Activated CD4-positive, alpha-beta memory T cell treated with anti-CD3 and anti-CD28 coated beads for 36 hours (primary cell): ENCODE measurements around the gene SLC8B1. TPM values are rescaled to one million over a fixed set of nuclear protein-coding genes. Genes with fewer than 3 reads are reported as not detected.

Experiments used
- CTCF ChIA-PET: fragments of 350-600 bp; sonication (Branson Sonifier 250); formaldehyde crosslinking; loops from one replicate; lab custom pipeline; 2021; ENCODE audit warnings: antibody characterized with exemption, inconsistent platforms; lab: Charles Lee
- POLR2A ChIA-PET: fragments of 350-600 bp; sonication (Branson Sonifier 250); formaldehyde crosslinking; loops from one replicate; lab custom pipeline; 2021; ENCODE audit warnings: antibody characterized with exemption; lab: Charles Lee
- DNase-seq: peaks from one replicate; pipeline ENCODE4 v3.0.0-alpha.2; 2020
- H3K27ac Mint-ChIP-seq: one replicate; pipeline ENCODE4 v1.8.0; 2021; ENCODE audit warnings: mixed read lengths
- H3K27me3 Mint-ChIP-seq: one replicate; pipeline ENCODE4 v1.8.0; 2021; ENCODE audit warnings: mixed read lengths
- H3K36me3 Mint-ChIP-seq: one replicate; pipeline ENCODE4 v1.8.0; 2021; ENCODE audit warnings: mixed read lengths
- H3K4me1 Mint-ChIP-seq: one replicate; pipeline ENCODE4 v1.8.0; 2021; ENCODE audit warnings: low read depth, mixed read lengths
- H3K4me3 Mint-ChIP-seq: one replicate; pipeline ENCODE4 v1.8.0; 2021; ENCODE audit warnings: mild to moderate bottlenecking, mixed read lengths
- H3K9me3 Mint-ChIP-seq: one replicate; pipeline ENCODE4 v1.8.0; 2021; ENCODE audit warnings: mixed read lengths
- intact Hi-C: fragments of 100-400 bp; cut with micrococcal nuclease; formaldehyde crosslinking; loops from one replicate; pipeline ENCODE4 v1.15.1; 2023
- total RNA-seq, 2 experiments: library from RNA; stranded (reverse); gene quantifications; one replicate each; pipeline ENCODE4 v1.2.3, GENCODE V29; 2021

The SLC8B1 gene
- total RNA-seq, 2 experiments from 2014 or later, result 21.5 to 22.0 TPM

- no peak overlapping the region for H3K4me3 Mint-ChIP-seq
Observed at GRCh38 chr12:113286712-113287111, 48.2 kb downstream of the SLC8B1 start.

GRCh38 chr12:113285679-113286610 is 49.0 kb downstream of the SLC8B1 start:
- Mint-ChIP-seq H3K4me3 (no peak overlapping the region), H3K27me3 (no peaks in the 10 kb centered on the region), H3K36me3 (peaks cover 15% of the 10 kb centered on the region), H3K4me1 (no peaks in the 10 kb centered on the region), H3K27ac (no peak overlapping the region), H3K9me3 (no peaks in the 10 kb centered on the region)
- DNase-seq, result no peak
- intact Hi-C loops, result no loop called here
- ChIA-PET POLR2A (no interaction called here), CTCF (no interaction called here)

More at GRCh38 chr12:113286712-113287111, 48.2 kb downstream of the SLC8B1 start:
- H3K4me1 Mint-ChIP-seq, result no peaks in the 10 kb centered on the region
- H3K27ac Mint-ChIP-seq, result no peak overlapping the region
- no peak for DNase-seq
- intact Hi-C loops, result no loop called here
- peaks cover 15% of the 10 kb centered on the region for H3K36me3 Mint-ChIP-seq
- no peaks in the 10 kb centered on the region for H3K27me3 Mint-ChIP-seq
- POLR2A ChIA-PET, result no interaction called here
- H3K9me3 Mint-ChIP-seq, result no peaks in the 10 kb centered on the region
- CTCF ChIA-PET, result no interaction called here

- H3K36me3 Mint-ChIP-seq, result peaks cover 18% of the 10 kb centered on the region
- H3K9me3 Mint-ChIP-seq, result no peaks in the 10 kb centered on the region
- ChIA-PET CTCF (no interaction called here), POLR2A (no interaction called here)
- no peak for DNase-seq
- no peaks in the 10 kb centered on the region for H3K27me3 Mint-ChIP-seq
- H3K27ac Mint-ChIP-seq, result no peak overlapping the region
- H3K4me3 Mint-ChIP-seq, result no peak overlapping the region
- H3K4me1 Mint-ChIP-seq, result no peaks in the 10 kb centered on the region
- intact Hi-C loops, result no loop called here
Observed at GRCh38 chr12:113284751-113285150, 50.2 kb downstream of the SLC8B1 start.

GRCh38 chr12:113278633-113279032 is 56.3 kb downstream of the SLC8B1 start:
- DNase-seq, result no peak
- Mint-ChIP-seq H3K27me3 (no peaks in the 10 kb centered on the region), H3K4me1 (no peaks in the 10 kb centered on the region), H3K36me3 (peaks cover 16% of the 10 kb centered on the region), H3K9me3 (no peaks in the 10 kb centered on the region), H3K4me3 (no peak overlapping the region), H3K27ac (no peak overlapping the region)
- ChIA-PET POLR2A (no interaction called here), CTCF (no interaction called here)
- intact Hi-C loops, result no loop called here

- POLR2A ChIA-PET, result no interaction called here
- no peaks in the 10 kb centered on the region for H3K27me3 Mint-ChIP-seq
- peaks cover 18% of the 10 kb centered on the region for H3K36me3 Mint-ChIP-seq
- no peak for DNase-seq
- CTCF ChIA-PET, result no interaction called here
- H3K4me1 Mint-ChIP-seq, result no peaks in the 10 kb centered on the region
- H3K4me3 Mint-ChIP-seq, result no peak overlapping the region
- H3K27ac Mint-ChIP-seq, result no peak overlapping the region
- no peaks in the 10 kb centered on the region for H3K9me3 Mint-ChIP-seq
- intact Hi-C loops, result no loop called here
Observed at GRCh38 chr12:113278141-113278540, 56.8 kb downstream of the SLC8B1 start.

GRCh38 chr12:113277511-113277910 is 57.4 kb downstream of the SLC8B1 start:
- Mint-ChIP-seq H3K9me3 (no peaks in the 10 kb centered on the region), H3K36me3 (peaks cover 18% of the 10 kb centered on the region), H3K4me3 (no peak overlapping the region), H3K27ac (no peak overlapping the region), H3K4me1 (no peaks in the 10 kb centered on the region), H3K27me3 (no peaks in the 10 kb centered on the region)
- ChIA-PET CTCF (no interaction called here), POLR2A (no interaction called here)
- intact Hi-C loops, result no loop called here
- DNase-seq, result no peak

GRCh38 chr12:113276946-113277500 is 57.9 kb downstream of the SLC8B1 start:
- CTCF ChIA-PET, result no interaction called here
- no peaks in the 10 kb centered on the region for H3K27me3 Mint-ChIP-seq
- intact Hi-C loops, result no loop called here

GRCh38 chr12:113276306-113276705 is 58.6 kb downstream of the SLC8B1 start:
- ChIA-PET CTCF (no interaction called here), POLR2A (no interaction called here)
- Mint-ChIP-seq H3K36me3 (peaks cover 25% of the 10 kb centered on the region), H3K4me1 (peaks cover 9% of the 10 kb centered on the region), H3K27ac (no peak overlapping the region), H3K4me3 (no peak overlapping the region), H3K27me3 (no peaks in the 10 kb centered on the region), H3K9me3 (no peaks in the 10 kb centered on the region)
- intact Hi-C loops, result no loop called here
- DNase-seq, result no peak

More at GRCh38 chr12:113276946-113277500, 57.9 kb downstream of the SLC8B1 start:
- POLR2A ChIA-PET, result no interaction called here
- Mint-ChIP-seq H3K4me3 (no peak overlapping the region), H3K36me3 (peaks cover 20% of the 10 kb centered on the region), H3K9me3 (no peaks in the 10 kb centered on the region), H3K4me1 (peaks cover 2% of the 10 kb centered on the region), H3K27ac (no peak overlapping the region)
- DNase-seq, result no peak

GRCh38 chr12:113274848-113275247 is 60.1 kb downstream of the SLC8B1 start:
- peaks cover 10% of the 10 kb centered on the region for H3K4me1 Mint-ChIP-seq
- no peak for DNase-seq
- H3K4me3 Mint-ChIP-seq, result no peak overlapping the region
- CTCF ChIA-PET, result no interaction called here
- H3K36me3 Mint-ChIP-seq, result peaks cover 27% of the 10 kb centered on the region
- no peak overlapping the region for H3K27ac Mint-ChIP-seq
- intact Hi-C loops, result no loop called here
- H3K9me3 Mint-ChIP-seq, result no peaks in the 10 kb centered on the region
- POLR2A ChIA-PET, result no interaction called here
- H3K27me3 Mint-ChIP-seq, result no peaks in the 10 kb centered on the region

GRCh38 chr12:113273053-113273725 is 61.7 kb downstream of the SLC8B1 start:
- Mint-ChIP-seq H3K4me1 (peaks cover 10% of the 10 kb centered on the region), H3K9me3 (no peaks in the 10 kb centered on the region), H3K27ac (no peak overlapping the region), H3K27me3 (no peaks in the 10 kb centered on the region), H3K4me3 (no peak overlapping the region), H3K36me3 (peaks cover 23% of the 10 kb centered on the region)
- intact Hi-C loops, result no loop called here
- no peak for DNase-seq
- ChIA-PET POLR2A (no interaction called here), CTCF (no interaction called here)

GRCh38 chr12:113271853-113272561 is 62.9 kb downstream of the SLC8B1 start:
- H3K4me1 Mint-ChIP-seq, result peaks cover 10% of the 10 kb centered on the region
- intact Hi-C loops, result no loop called here
- H3K9me3 Mint-ChIP-seq, result no peaks in the 10 kb centered on the region
- H3K4me3 Mint-ChIP-seq, result no peak overlapping the region
- ChIA-PET POLR2A (no interaction called here), CTCF (no interaction called here)
- no peak overlapping the region for H3K27ac Mint-ChIP-seq
- H3K36me3 Mint-ChIP-seq, result peaks cover 33% of the 10 kb centered on the region
- H3K27me3 Mint-ChIP-seq, result no peaks in the 10 kb centered on the region
- peak; percentile 62 for DNase-seq

- intact Hi-C loops, result no loop called here
- Mint-ChIP-seq H3K4me1 (peaks cover 10% of the 10 kb centered on the region), H3K36me3 (peaks cover 35% of the 10 kb centered on the region), H3K27ac (no peak overlapping the region), H3K27me3 (no peaks in the 10 kb centered on the region), H3K9me3 (no peaks in the 10 kb centered on the region), H3K4me3 (no peak overlapping the region)
- CTCF ChIA-PET, result no interaction called here
- POLR2A ChIA-PET, result no interaction called here
- no peak for DNase-seq
Observed at GRCh38 chr12:113271466-113271852, 63.5 kb downstream of the SLC8B1 start.
